ENCODE results near the gene GID4. TPM values are rescaled to one million over a fixed set of nuclear protein-coding genes. Genes with fewer than 3 reads are reported as not detected.

GID4 gene
- total and polyA plus RNA-seq, 9 of the 15 experiments (the other 6 are each of a cell fraction or from before 2014, with no cell fraction given): 1.2 to 6.4 (median 3.7) TPM

DNA sequence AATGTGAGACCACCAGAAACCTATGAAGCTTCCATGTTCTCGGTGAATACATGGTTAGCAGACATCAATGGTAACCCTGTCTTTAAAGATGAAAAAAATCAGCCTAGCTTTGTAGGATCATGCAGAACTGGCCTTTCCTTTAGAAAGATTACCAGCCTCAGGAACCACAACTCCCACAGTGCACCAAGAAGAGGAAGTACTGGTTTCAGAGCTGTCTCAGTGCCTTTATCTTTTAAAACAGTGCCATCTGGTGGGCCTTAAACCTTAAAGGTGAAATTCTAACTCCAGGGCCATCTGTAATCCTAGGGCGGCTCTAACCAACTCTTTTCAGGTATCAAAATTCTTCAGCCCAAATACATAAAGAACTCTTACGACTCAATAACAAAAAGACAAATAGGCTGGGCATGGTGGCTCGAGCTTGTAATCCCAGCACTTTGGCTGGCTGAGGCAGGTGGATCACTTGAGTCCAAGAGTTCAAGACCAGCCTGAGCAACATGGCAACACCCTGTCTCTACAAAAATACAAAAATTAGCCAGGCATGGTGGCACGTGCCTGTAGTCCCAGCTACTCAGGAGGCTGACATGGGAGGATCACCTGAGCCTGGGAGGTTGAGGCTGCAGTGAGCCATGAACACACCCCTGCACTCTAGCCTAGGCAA lies 5.6 kb upstream of the GID4 start (continued):
- TF ChIP-seq, protein P1, sequence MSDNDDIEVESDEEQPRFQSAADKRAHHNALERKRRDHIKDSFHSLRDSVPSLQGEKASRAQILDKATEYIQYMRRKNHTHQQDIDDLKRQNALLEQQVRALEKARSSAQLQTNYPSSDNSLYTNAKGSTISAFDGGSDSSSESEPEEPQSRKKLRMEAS (CRISPR knock-in tag; IDR thresholded peaks at IDR 0.05): no peak
- no peak for TF ChIP-seq RBM39 (optimal IDR thresholded peaks at IDR 0.05; ENCODE audit: low read depth, low read length)
- no peak for TF ChIP-seq XRCC4 (IDR thresholded peaks at IDR 0.05; ENCODE audit: extremely low read depth, insufficient read depth, insufficient read length)
- TF ChIP-seq BHLHE40 (IDR thresholded peaks at IDR 0.05; ENCODE audit: low read length): no peak
- TF ChIP-seq, protein P2, sequence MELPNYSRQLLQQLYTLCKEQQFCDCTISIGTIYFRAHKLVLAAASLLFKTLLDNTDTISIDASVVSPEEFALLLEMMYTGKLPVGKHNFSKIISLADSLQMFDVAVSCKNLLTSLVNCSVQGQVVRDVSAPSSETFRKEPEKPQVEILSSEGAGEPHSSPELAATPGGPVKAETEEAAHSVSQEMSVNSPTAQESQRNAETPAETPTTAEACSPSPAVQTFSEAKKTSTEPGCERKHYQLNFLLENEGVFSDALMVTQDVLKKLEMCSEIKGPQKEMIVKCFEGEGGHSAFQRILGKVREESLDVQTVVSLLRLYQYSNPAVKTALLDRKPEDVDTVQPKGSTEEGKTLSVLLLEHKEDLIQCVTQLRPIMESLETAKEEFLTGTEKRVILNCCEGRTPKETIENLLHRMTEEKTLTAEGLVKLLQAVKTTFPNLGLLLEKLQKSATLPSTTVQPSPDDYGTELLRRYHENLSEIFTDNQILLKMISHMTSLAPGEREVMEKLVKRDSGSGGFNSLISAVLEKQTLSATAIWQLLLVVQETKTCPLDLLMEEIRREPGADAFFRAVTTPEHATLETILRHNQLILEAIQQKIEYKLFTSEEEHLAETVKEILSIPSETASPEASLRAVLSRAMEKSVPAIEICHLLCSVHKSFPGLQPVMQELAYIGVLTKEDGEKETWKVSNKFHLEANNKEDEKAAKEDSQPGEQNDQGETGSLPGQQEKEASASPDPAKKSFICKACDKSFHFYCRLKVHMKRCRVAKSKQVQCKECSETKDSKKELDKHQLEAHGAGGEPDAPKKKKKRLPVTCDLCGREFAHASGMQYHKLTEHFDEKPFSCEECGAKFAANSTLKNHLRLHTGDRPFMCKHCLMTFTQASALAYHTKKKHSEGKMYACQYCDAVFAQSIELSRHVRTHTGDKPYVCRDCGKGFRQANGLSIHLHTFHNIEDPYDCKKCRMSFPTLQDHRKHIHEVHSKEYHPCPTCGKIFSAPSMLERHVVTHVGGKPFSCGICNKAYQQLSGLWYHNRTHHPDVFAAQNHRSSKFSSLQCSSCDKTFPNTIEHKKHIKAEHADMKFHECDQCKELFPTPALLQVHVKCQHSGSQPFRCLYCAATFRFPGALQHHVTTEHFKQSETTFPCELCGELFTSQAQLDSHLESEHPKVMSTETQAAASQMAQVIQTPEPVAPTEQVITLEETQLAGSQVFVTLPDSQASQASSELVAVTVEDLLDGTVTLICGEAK (IDR thresholded peaks at IDR 0.05): peak; percentile 70
- TF ChIP-seq, protein P2 (CRISPR knock-in tag; IDR thresholded peaks at IDR 0.05): no peak
- TF ChIP-seq POLR3G (IDR thresholded peaks at IDR 0.05; ENCODE audit: extremely low read depth, insufficient read length, insufficient replicate concordance): no peak
- peak; percentile 65 to 71 for TF ChIP-seq SIX5 (IDR thresholded peaks at IDR 0.05; ENCODE audit: borderline replicate concordance in 1 of 2, insufficient read depth in 1 of 2, low read depth in 1 of 2, low read length in 2 of 2)
- TF ChIP-seq PHB2 (IDR thresholded peaks at IDR 0.05; ENCODE audit: low read depth): no peak
- TF ChIP-seq BRD9 (IDR thresholded peaks at IDR 0.05; ENCODE audit: low read depth, partially characterized antibody): no peak
- no peak for TF ChIP-seq MTF1 (CRISPR knock-in tag; IDR thresholded peaks at IDR 0.05; ENCODE audit: borderline replicate concordance)
- no peak for TF ChIP-seq HMGN3 (IDR thresholded peaks at IDR 0.05; ENCODE audit: borderline replicate concordance, extremely low read depth, insufficient read length, low read depth, low read length)
- no peak for TF ChIP-seq ZNF324 (CRISPR knock-in tag; IDR thresholded peaks at IDR 0.05)
- no peak for TF ChIP-seq ZBED1 (IDR thresholded peaks at IDR 0.05)
- TF ChIP-seq ZNF282 (CRISPR knock-in tag; IDR thresholded peaks at IDR 0.05): no peak
- TF ChIP-seq MYC (IDR thresholded peaks at IDR 0.05; ENCODE audit: low read depth, low read length): no peak
- no peak for TF ChIP-seq MYC (CRISPR knock-in tag; IDR thresholded peaks at IDR 0.05; ENCODE audit: borderline replicate concordance, low read depth)
- no peak for TF ChIP-seq ADNP (tag; IDR thresholded peaks at IDR 0.05)
- no peak for TF ChIP-seq RFX5 (IDR thresholded peaks at IDR 0.05; ENCODE audit: low read depth, low read length)
